SK-N-SH (cell line): ENCODE results near the gene ACSM2A. TPM values are rescaled to one million over a fixed set of nuclear protein-coding genes. Genes with fewer than 3 reads are reported as not detected.

Experiments used
- CTCF ChIA-PET: fragments of 300-600, 350-600 bp; formaldehyde crosslinking; extraction: SDS; loops from one replicate; lab custom pipeline; 2021; lab: Yijun Ruan, JAX
- POLR2A ChIA-PET: fragments of 350-600 bp; sonication (Branson Sonifier 250); formaldehyde crosslinking; extraction: SDS; loops from one replicate; lab custom pipeline; 2020; ENCODE audit warnings: antibody characterized with exemption, inconsistent platforms; lab: Yijun Ruan, JAX
- DNase-seq: peaks from one replicate; pipeline ENCODE4 v3.0.0; 2012
- H2AFZ ChIP-seq: fragments of 200-600 bp; sonication (generic); 2 replicates; pipeline ENCODE4 v1.8.1; 2016; ENCODE audit warnings: antibody characterized with exemption, mild to moderate bottlenecking, low read depth
- H3F3A ChIP-seq: fragments of 200-600 bp; sonication (generic); replicated peaks from 2 replicates; pipeline ENCODE3; 2016; ENCODE audit warnings: antibody characterized with exemption, mild to moderate bottlenecking; ENCODE audit not compliant: insufficient read depth
- H3K27ac ChIP-seq, 2 experiments: fragments of 200-500 bp in 1 of 2; fragments of 200-600 bp in 1 of 2; sonication (Bioruptor generic) in 1 of 2; sonication (generic), shearing (Covaris generic) in 1 of 2; 2 replicates each; pipeline versions ENCODE4 v1.5.1 to v1.6.1; 2014 to 2016; ENCODE audit warnings: low read depth in 2 of 2, inconsistent platforms in 1 of 2, low read length in 1 of 2, mild to moderate bottlenecking in 1 of 2, mixed read lengths in 1 of 2
- H3K27me3 ChIP-seq: fragments of 200-600 bp; sonication (generic), shearing (Covaris generic); 2 replicates; pipeline ENCODE4 v1.6.1; 2016; ENCODE audit warnings: mixed run types; ENCODE audit not compliant: insufficient read depth
- H3K36me3 ChIP-seq, 2 experiments: fragments of 200-500 bp in 1 of 2; fragments of 200-600 bp in 1 of 2; sonication (Bioruptor generic) in 1 of 2; sonication (generic) in 1 of 2; replicated peaks in 1 of 2; 2 replicates each; pipeline versions ENCODE3 to v1.5.1; 2014 to 2016; ENCODE audit warnings: low read length in 1 of 2, mild to moderate bottlenecking in 1 of 2; ENCODE audit not compliant: insufficient read depth in 2 of 2, control insufficient read depth in 1 of 2
- H3K4me1 ChIP-seq, 2 experiments: fragments of 200-500 bp in 1 of 2; fragments of 200-600 bp in 1 of 2; sonication (Bioruptor generic) in 1 of 2; sonication (generic), shearing (Covaris generic) in 1 of 2; 2 replicates each; pipeline versions ENCODE4 v1.5.1 to v1.6.1; 2014 to 2016; ENCODE audit warnings: low read depth in 1 of 2, low read length in 1 of 2, mixed run types in 1 of 2; ENCODE audit not compliant: insufficient read depth in 2 of 2, control insufficient read depth in 1 of 2
- H3K4me2 ChIP-seq: fragments of 200-600 bp; sonication (generic), shearing (Covaris generic); 2 replicates; pipeline ENCODE4 v1.6.1; 2017; ENCODE audit warnings: mixed run types
- H3K4me3 ChIP-seq, 2 experiments: fragments of 200-500 bp in 1 of 2; fragments of 200-600 bp in 1 of 2; sonication (Bioruptor generic) in 1 of 2; sonication (generic), shearing (Covaris generic) in 1 of 2; 2 replicates each; pipeline versions ENCODE4 v1.5.1 to v1.8.1; 2014 to 2016; ENCODE audit warnings: low read depth in 2 of 2, inconsistent platforms in 1 of 2, low read length in 1 of 2, mild to moderate bottlenecking in 1 of 2, mixed read lengths in 1 of 2, moderate library complexity in 1 of 2
- H3K79me2 ChIP-seq: fragments of 200-600 bp; sonication (generic); 2 replicates; pipeline ENCODE4 v1.8.1; 2017; ENCODE audit warnings: mild to moderate bottlenecking; ENCODE audit not compliant: insufficient read depth
- H3K9ac ChIP-seq: fragments of 200-600 bp; sonication (generic); 2 replicates; pipeline ENCODE4 v1.6.1; 2017; ENCODE audit warnings: mixed run types
- H3K9me2 ChIP-seq: fragments of 200-600 bp; sonication (generic); 2 replicates; pipeline ENCODE4 v1.6.1; 2017; ENCODE audit warnings: mixed run types
- H3K9me3 ChIP-seq: fragments of 200-600 bp; sonication (generic); 2 replicates; pipeline ENCODE4 v1.6.1; 2017; ENCODE audit warnings: mixed run types, mild to moderate bottlenecking, moderate library complexity
- H4K20me1 ChIP-seq: fragments of 200-600 bp; sonication (generic); 2 replicates; pipeline ENCODE4 v1.6.1; 2017; ENCODE audit warnings: mild to moderate bottlenecking, mixed run types; ENCODE audit not compliant: insufficient read depth
- CTCF ChIP-seq: fragments of 200-600 bp; sonication (generic); IDR thresholded peaks from 2 replicates; pipeline ENCODE4 v1.6.1; 2017; ENCODE audit warnings: antibody characterized with exemption, mild to moderate bottlenecking, moderate library complexity
- EP300 ChIP-seq, 2 experiments: IDR thresholded peaks; 2 replicates each; pipeline versions ENCODE4 v1.4.0 to v1.6.1; 2012; ENCODE audit warnings: borderline replicate concordance in 1 of 2, low read depth in 1 of 2, low read length in 1 of 2
- EZH2phosphoT487 ChIP-seq: fragments of 200-600 bp; sonication (generic); IDR thresholded peaks from 2 replicates; pipeline ENCODE4 v1.6.1; 2017; ENCODE audit warnings: low read depth, mixed run types, mild to moderate bottlenecking, antibody characterized with exemption, moderate library complexity, borderline replicate concordance
- FOSL2 ChIP-seq: IDR thresholded peaks from 2 replicates; pipeline ENCODE4 v1.4.0; 2012; ENCODE audit warnings: low read depth, mild to moderate bottlenecking, moderate library complexity, borderline replicate concordance
- FOXM1 ChIP-seq: IDR thresholded peaks from 2 replicates; pipeline ENCODE4 v1.4.0; 2012; ENCODE audit warnings: low read depth, mild to moderate bottlenecking
- GATA2 ChIP-seq: sonication (generic); formaldehyde crosslinking; IDR thresholded peaks from 2 replicates; pipeline ENCODE4 v1.5.0; 2020; ENCODE audit warnings: mild to moderate bottlenecking, missing genetic modification reagents
- MXI1 ChIP-seq: IDR thresholded peaks from 2 replicates; pipeline ENCODE4 v1.6.1; 2012; ENCODE audit warnings: mild to moderate bottlenecking, low read depth, low read length, improper control_type of control experiment
- NRF1 ChIP-seq: IDR thresholded peaks from 2 replicates; pipeline ENCODE4 v1.6.1; 2012; ENCODE audit warnings: low read depth, mild to moderate bottlenecking, low read length
- RCOR1 ChIP-seq: fragments of 150-350 bp; IDR thresholded peaks from 2 replicates; pipeline ENCODE4 v1.6.1; 2017; ENCODE audit warnings: antibody characterized with exemption, low read length
- REST ChIP-seq: IDR thresholded peaks from 2 replicates; pipeline ENCODE4 v1.6.1; 2012; ENCODE audit warnings: mild to moderate bottlenecking, low read depth, low read length, moderate library complexity
- RFX5 ChIP-seq: IDR thresholded peaks from 2 replicates; pipeline ENCODE4 v1.6.1; 2012; ENCODE audit warnings: mild to moderate bottlenecking, improper control_type of control experiment, low read length
- RXRA ChIP-seq: IDR thresholded peaks from 2 replicates; pipeline ENCODE4 v1.4.0; 2012; ENCODE audit warnings: low read depth, mild to moderate bottlenecking, borderline replicate concordance
- TCF12 ChIP-seq: IDR thresholded peaks from 2 replicates; pipeline ENCODE4 v1.4.0; 2012
- TEAD4 ChIP-seq: IDR thresholded peaks from 2 replicates; pipeline ENCODE4 v1.4.0; 2012; ENCODE audit warnings: mild to moderate bottlenecking, borderline replicate concordance; ENCODE audit not compliant: insufficient read depth
- USF2 ChIP-seq: fragments of 150-350 bp; IDR thresholded peaks from 2 replicates; pipeline ENCODE4 v1.6.1; 2017; ENCODE audit warnings: antibody characterized with exemption, low read length, low read depth, borderline replicate concordance
- WGBS: methylation state at CpG from one replicate; pipeline ENCODE4 v1.1.6; 2017; ENCODE audit warnings: low lambda C conversion rate; 5-methylcytosine and 5-hydroxymethylcytosine counted together
- polyA plus RNA-seq, 3 experiments: library from polyadenylated mRNA; depleted of rRNA; stranded (reverse); fragments of >200 nt; gene quantifications; 2 replicates each; pipeline ENCODE4 v1.2.3, GENCODE V29; 2012
- TF ChIP-seq, protein P1 (sequence below): IDR thresholded peaks from 2 replicates; pipeline ENCODE4 v1.4.0; 2012; ENCODE audit warnings: low read depth

Gene ACSM2A
- polyA plus RNA-seq, 1 of the 3 experiments (the other 2 are of a cell fraction): not detected

- H3K4me2 ChIP-seq: no peak overlapping the region
- no peaks in the 10 kb centered on the region for H3F3A ChIP-seq
- TF ChIP-seq TCF12 (no peak), GATA2 (CRISPR knock-in tag) (no peak), TEAD4 (no peak), MXI1 (no peak), NRF1 (no peak), RFX5 (no peak), USF2 (no peak), RXRA (no peak), EP300 (IDR thresholded peaks at IDR 0.05; ENCODE audit: borderline replicate concordance in 1 of 2, low read depth in 1 of 2, low read length in 1 of 2) (no peak)
- TF ChIP-seq, all 33 proteins: peak for 0
- CTCF ChIA-PET: no interaction called here
- Histone ChIP-seq H3K9ac (no peak overlapping the region), H3K27me3 (no peaks in the 10 kb centered on the region), H2AFZ (no peak overlapping the region), H3K36me3 (no peaks in the 10 kb centered on the region), H3K79me2 (no peaks in the 10 kb centered on the region), H3K4me1 (no peaks in the 10 kb centered on the region), H3K27ac (no peak overlapping the region), H3K9me2 (no peaks in the 10 kb centered on the region), H4K20me1 (no peaks in the 10 kb centered on the region), H3K4me3 (no peak overlapping the region), H3K9me3 (no peaks in the 10 kb centered on the region)
- no peak for DNase-seq
- POLR2A ChIA-PET: no interaction called here
Measured at GRCh38 chr16:20515688-20516090, 64.4 kb downstream of the ACSM2A start.

- no peak overlapping the region for H3K27ac ChIP-seq
- no peak for TF ChIP-seq FOXM1
- TF ChIP-seq, all 33 proteins: peak for 0
- no peaks in the 10 kb centered on the region for H3F3A ChIP-seq
- ChIA-PET POLR2A (no interaction called here), CTCF (no interaction called here)
- no peaks in the 10 kb centered on the region for H3K27me3 ChIP-seq
- DNase-seq: no peak
- H3K4me3 ChIP-seq: no peak overlapping the region
- no peaks in the 10 kb centered on the region for H3K9me2 ChIP-seq
- H3K9me3 ChIP-seq: no peaks in the 10 kb centered on the region
- H3K36me3 ChIP-seq: no peaks in the 10 kb centered on the region
- 12% methylated on average over 3 of the region's 3 CpGs for WGBS
- no peak overlapping the region for H2AFZ ChIP-seq
- H3K9ac ChIP-seq: no peak overlapping the region
- H3K79me2 ChIP-seq: no peaks in the 10 kb centered on the region
- no peaks in the 10 kb centered on the region for H3K4me1 ChIP-seq
- H3K4me2 ChIP-seq: no peak overlapping the region
- no peaks in the 10 kb centered on the region for H4K20me1 ChIP-seq
Measured at GRCh38 chr16:20517149-20517548, 65.8 kb downstream of the ACSM2A start.

DNA sequence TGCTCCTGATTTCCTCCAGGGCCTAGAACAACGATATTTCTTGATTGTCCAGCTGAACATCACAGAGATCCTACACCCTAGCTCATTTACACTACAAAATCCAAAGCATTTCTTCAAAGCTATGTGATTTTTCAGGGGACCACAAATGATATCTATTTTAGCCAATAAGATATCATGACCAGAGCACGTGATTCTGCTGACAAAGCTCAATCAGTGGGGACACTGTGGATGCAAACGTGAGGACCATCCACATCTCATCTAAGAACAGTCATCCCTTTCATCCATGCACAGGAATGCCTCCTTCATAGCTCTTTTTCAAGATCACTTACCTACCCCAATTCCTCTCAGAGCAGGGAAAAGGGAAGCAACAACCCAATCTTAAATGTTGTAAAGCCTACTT, 67.9 kb downstream of the ACSM2A start:
- Histone ChIP-seq H3F3A (no peaks in the 10 kb centered on the region), H3K27ac (no peak overlapping the region), H3K4me3 (no peak overlapping the region), H3K4me1 (no peaks in the 10 kb centered on the region), H4K20me1 (no peaks in the 10 kb centered on the region), H3K36me3 (no peaks in the 10 kb centered on the region), H3K9me3 (no peaks in the 10 kb centered on the region), H3K27me3 (no peaks in the 10 kb centered on the region), H3K79me2 (no peaks in the 10 kb centered on the region), H2AFZ (no peak overlapping the region), H3K9me2 (no peaks in the 10 kb centered on the region), H3K9ac (no peak overlapping the region), H3K4me2 (no peak overlapping the region)
- ChIA-PET POLR2A (no interaction called here), CTCF (interaction anchor here (1.2 kb wide), 1 partner anchor 134 kb away, joined by 3 read pairs; no protein-coding TSS in a partner anchor)
- WGBS: 3% methylated on average over 3 of the region's 3 CpGs
- no peak for DNase-seq
- TF ChIP-seq TCF12: no peak
- no peak for TF ChIP-seq RFX5
- TF ChIP-seq, protein P1, sequence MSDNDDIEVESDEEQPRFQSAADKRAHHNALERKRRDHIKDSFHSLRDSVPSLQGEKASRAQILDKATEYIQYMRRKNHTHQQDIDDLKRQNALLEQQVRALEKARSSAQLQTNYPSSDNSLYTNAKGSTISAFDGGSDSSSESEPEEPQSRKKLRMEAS: no peak
- no peak for TF ChIP-seq FOSL2
- no peak for TF ChIP-seq CTCF
- no peak for TF ChIP-seq EZH2phosphoT487
- no peak for TF ChIP-seq EP300 (IDR thresholded peaks at IDR 0.05; ENCODE audit: borderline replicate concordance in 1 of 2, low read depth in 1 of 2, low read length in 1 of 2)
- TF ChIP-seq REST: no peak
- TF ChIP-seq RCOR1: no peak
